Activated naive CD8-positive, alpha-beta T cell treated with anti-CD3 and anti-CD28 coated beads, Interleukin-2, amount 50 U/mL, for 24 hours (primary cell): ENCODE data around the gene SOSTDC1.
"Not testable (repeated sequence)": the region's sequence is repeated elsewhere in the genome, so short reads cannot be mapped to it uniquely, and the experiment has no call there.

Source experiments
- ATAC-seq: fragments of 150-1000 bp; cut with Tn5 transposase; one replicate; pipeline ENCODE4 v1.10.0; 2021
- DNase-seq: peaks from one replicate; pipeline ENCODE4 v3.0.0; 2021
- H3K27ac Mint-ChIP-seq: one replicate; pipeline ENCODE4 v1.8.0; 2021; ENCODE audit warnings: mild to moderate bottlenecking, mixed read lengths
- H3K27me3 Mint-ChIP-seq: one replicate; pipeline ENCODE4 v1.8.0; 2021; ENCODE audit warnings: mixed read lengths
- H3K36me3 Mint-ChIP-seq: one replicate; pipeline ENCODE4 v1.8.0; 2021; ENCODE audit warnings: low read depth, mixed read lengths
- H3K4me1 Mint-ChIP-seq: one replicate; pipeline ENCODE4 v1.8.0; 2021; ENCODE audit warnings: mixed read lengths
- H3K4me3 Mint-ChIP-seq: one replicate; pipeline ENCODE4 v1.8.0; 2021; ENCODE audit warnings: mild to moderate bottlenecking, moderate library complexity, mixed read lengths
- H3K9me3 Mint-ChIP-seq: one replicate; pipeline ENCODE4 v1.8.0; 2021; ENCODE audit warnings: mixed read lengths

Gene SOSTDC1

DNA sequence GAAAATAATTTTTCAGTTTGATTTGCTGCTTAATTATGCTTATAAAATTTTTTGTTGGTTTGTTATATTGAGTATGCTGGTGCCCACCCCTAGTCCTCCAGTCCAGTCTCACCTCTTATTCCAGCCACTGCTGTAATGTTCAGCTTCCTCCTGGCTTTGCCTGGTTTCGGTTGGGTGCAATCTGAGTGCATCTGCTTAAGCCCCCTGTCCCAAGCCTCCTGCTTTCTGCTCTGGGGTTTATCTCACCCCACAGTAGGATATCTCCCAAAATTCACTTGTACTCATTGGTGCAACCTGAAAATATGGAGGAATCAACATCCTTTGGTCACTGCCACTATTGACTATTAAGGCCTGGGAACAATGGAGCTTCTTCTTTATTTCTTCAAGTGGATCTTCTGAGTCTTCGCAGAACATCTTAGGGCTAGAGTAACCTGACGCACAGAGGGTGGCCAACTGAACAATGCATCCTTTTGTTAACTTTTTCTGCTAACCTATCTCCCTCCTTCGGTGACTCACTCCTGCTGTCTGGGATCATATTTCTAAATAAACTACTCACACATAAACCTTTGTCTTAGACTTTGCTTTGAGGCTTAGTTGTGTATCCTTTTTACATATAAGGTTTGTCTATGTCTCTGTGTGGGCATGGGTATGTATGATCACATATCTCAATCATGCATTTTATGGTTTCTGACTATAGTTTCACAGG lies 19.1 kb upstream of the SOSTDC1 start:
- Mint-ChIP-seq H3K4me1 (no peaks in the 10 kb centered on the region), H3K9me3 (no peaks in the 10 kb centered on the region), H3K27me3 (peaks cover 3% of the 10 kb centered on the region), H3K27ac (no peak overlapping the region), H3K36me3 (no peaks in the 10 kb centered on the region), H3K4me3 (no peak overlapping the region)
- ATAC-seq (no peak), DNase-seq (no peak)

DNA sequence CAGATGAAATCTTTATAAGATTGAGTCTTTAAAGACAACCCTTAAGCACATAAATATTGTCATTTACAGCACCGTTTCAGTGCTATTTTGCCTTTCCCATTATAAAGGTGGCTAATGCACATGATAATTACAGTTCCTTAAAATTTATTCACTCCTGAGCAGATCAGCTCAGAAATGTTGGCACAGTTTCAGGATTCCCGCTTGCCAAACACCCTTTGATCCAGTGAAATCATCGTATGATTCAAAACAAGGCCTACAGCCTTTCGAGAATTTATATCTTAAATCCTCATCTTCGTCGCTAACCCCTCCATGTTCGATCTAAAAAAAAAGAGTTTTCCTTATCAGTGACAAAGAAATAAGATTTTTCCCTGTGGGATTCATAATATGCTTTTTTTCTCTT lies 14.1 kb upstream of the SOSTDC1 start:
- Mint-ChIP-seq H3K9me3 (no peaks in the 10 kb centered on the region), H3K4me1 (no peaks in the 10 kb centered on the region), H3K27me3 (no peaks in the 10 kb centered on the region), H3K27ac (no peak overlapping the region), H3K36me3 (no peaks in the 10 kb centered on the region), H3K4me3 (no peak overlapping the region)
- ATAC-seq (no peak), DNase-seq (no peak)

DNA sequence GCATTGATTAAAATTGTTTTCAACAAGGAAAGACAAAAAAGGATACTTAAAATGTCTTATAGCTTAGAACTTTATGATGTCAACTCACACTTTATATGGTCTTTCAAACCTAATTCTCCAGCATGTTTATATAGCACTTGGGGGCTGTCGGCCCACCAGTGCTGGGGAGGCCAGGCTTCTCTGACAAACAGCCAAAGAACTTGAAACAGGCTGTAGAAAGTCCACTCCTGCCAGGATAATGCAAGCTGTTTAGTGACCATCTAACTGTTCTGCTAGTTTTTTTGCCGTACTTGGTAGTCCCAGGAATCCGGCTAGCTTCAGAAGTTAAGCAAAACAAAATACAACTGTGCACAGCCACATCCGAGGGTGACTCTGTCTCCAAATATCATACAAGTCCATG lies 13.6 kb upstream of the SOSTDC1 start:
- Mint-ChIP-seq H3K9me3 (no peaks in the 10 kb centered on the region), H3K27me3 (no peaks in the 10 kb centered on the region), H3K4me1 (no peaks in the 10 kb centered on the region), H3K36me3 (no peaks in the 10 kb centered on the region), H3K27ac (no peak overlapping the region), H3K4me3 (no peak overlapping the region)
- DNase-seq (no peak), ATAC-seq (no peak)

- ATAC-seq, result no peak
Measured at GRCh38 chr7:16471933-16472332, 6.4 kb upstream of the SOSTDC1 start.

DNA sequence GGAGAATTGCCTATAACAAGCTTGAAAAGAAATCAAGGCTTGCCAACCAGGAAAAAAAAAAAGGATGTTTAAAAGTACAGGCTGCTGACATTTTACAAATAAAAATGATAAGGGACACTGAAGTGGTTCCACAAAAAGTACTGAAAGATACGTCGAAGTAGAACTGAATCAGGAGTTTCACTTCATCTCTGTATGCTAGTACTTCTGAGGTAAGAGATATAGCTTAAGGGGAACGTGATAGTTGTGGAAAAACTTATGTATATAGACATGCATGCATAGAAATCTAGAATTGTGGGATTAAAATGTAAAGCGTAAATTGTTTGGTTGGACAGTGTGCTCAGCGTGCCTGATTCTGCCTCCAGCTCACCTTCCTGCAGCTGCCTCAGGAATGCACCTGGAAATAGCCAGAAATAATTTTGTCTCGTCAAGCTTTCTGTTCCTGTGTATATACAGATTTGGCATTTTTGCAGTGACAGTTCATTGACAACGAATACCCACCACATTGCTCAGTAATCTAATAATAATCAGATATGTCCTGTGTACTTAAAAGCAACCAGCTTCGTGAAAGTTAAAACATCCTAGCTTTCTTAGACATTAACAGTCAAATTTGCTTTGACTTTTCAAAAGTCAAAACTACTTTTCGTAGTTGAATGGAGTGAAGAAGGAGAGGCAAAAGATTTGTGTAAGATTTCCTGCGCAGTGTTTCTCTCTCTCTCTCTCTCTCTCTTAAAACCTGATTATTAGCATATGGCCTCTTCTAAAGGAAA lies 1.4 kb downstream of the SOSTDC1 start:
- H3K27ac Mint-ChIP-seq, result no peak overlapping the region

More at GRCh38 chr7:16471933-16472332, 6.4 kb upstream of the SOSTDC1 start:
- H3K4me3 Mint-ChIP-seq, result no peak overlapping the region
- H3K9me3 Mint-ChIP-seq, result no peaks in the 10 kb centered on the region
- H3K4me1 Mint-ChIP-seq, result no peaks in the 10 kb centered on the region
- no peak overlapping the region for H3K27ac Mint-ChIP-seq
- DNase-seq, result no peak
- no peaks in the 10 kb centered on the region for H3K36me3 Mint-ChIP-seq
- H3K27me3 Mint-ChIP-seq, result no peaks in the 10 kb centered on the region

DNA sequence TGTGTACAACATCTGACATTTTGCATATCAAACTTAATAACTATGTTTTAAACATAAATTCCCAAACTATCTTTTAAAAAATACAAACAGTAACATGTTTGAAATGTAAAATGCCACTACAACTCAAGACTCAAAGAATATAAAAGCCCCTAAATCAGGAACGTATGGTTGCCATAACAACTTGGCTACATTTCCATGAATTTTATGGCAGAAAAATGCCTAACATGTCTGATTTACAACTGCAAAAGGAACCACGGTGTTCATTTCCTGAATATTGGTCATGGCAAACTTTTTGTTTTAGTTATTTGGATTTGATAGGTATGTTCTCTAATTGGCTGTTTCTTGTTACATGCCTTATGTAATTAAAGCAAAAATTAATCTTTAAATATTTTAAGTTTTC lies 2.0 kb downstream of the SOSTDC1 start:
- DNase-seq (no peak), ATAC-seq (no peak)
- H3K27me3 Mint-ChIP-seq, result peaks cover 6% of the 10 kb centered on the region
- no peak overlapping the region for H3K4me3 Mint-ChIP-seq
- no peak overlapping the region for H3K27ac Mint-ChIP-seq
- no peaks in the 10 kb centered on the region for H3K36me3 Mint-ChIP-seq
- peaks cover 2% of the 10 kb centered on the region for H3K4me1 Mint-ChIP-seq
- H3K9me3 Mint-ChIP-seq, result no peaks in the 10 kb centered on the region

More for the DNA sequence above, 1.4 kb downstream of the SOSTDC1 start:
- ATAC-seq (no peak), DNase-seq (no peak)
- H3K4me3 Mint-ChIP-seq, result no peak overlapping the region
- H3K36me3 Mint-ChIP-seq, result no peaks in the 10 kb centered on the region
- no peaks in the 10 kb centered on the region for H3K9me3 Mint-ChIP-seq
- H3K4me1 Mint-ChIP-seq, result peaks cover 2% of the 10 kb centered on the region
- H3K27me3 Mint-ChIP-seq, result peaks cover 6% of the 10 kb centered on the region

GRCh38 chr7:16462431-16462889 lies 3.1 kb downstream of the SOSTDC1 start:
- Mint-ChIP-seq H3K36me3 (no peaks in the 10 kb centered on the region), H3K27ac (no peak overlapping the region), H3K4me3 (no peak overlapping the region), H3K4me1 (peaks cover 2% of the 10 kb centered on the region), H3K9me3 (no peaks in the 10 kb centered on the region), H3K27me3 (peaks cover 6% of the 10 kb centered on the region)
- no peak for ATAC-seq
- DNase-seq, result no peak

GRCh38 chr7:16460789-16461493 lies 4.6 kb downstream of the SOSTDC1 start:
- Mint-ChIP-seq H3K27ac (no peak overlapping the region), H3K4me1 (peaks cover 1% of the 10 kb centered on the region), H3K4me3 (no peak overlapping the region), H3K9me3 (no peaks in the 10 kb centered on the region), H3K27me3 (peaks cover 6% of the 10 kb centered on the region), H3K36me3 (no peaks in the 10 kb centered on the region)
- ATAC-seq (no peak), DNase-seq (no peak)

DNA sequence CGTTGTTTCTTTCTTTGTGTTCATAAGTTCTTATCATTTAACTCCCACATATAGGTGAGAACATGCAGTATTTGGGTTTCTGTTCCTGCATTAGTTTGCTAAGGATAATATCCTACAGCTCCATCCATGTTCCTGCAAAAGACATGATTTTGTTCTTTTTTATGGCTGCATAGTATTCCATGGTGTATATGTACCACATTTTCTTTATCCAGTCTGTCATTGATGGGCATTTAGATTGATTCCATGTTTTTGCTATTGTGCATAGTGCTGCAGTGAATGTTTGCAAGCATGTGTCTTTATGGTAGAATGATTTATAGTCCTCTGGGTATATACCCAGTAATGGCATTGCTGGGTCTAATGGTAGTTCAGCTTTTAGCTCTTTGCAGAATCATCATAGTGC lies 9.2 kb downstream of the SOSTDC1 start:
- not testable (repeated sequence) for ATAC-seq

DNA sequence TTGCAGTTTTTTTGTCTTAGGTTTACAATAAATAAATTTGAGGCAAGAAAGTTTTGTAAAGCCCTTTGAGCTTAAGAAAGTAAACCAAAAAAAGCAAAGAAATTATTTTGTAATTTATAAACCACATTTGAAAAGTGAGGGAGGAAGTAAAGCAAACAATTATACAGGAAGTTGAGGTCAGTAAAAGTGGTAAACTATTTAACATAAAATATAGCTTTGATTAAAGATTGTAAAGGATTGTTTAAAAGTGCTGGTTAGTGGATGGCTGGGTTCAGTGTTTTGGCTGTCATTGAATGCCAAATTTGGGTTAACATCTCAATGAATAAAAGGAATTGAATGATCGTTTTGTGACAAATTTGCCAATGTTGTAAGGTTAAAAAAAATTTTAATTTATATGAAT lies 9.9 kb downstream of the SOSTDC1 start:
- Mint-ChIP-seq H3K27ac (no peak overlapping the region), H3K9me3 (no peaks in the 10 kb centered on the region), H3K4me1 (peaks cover 3% of the 10 kb centered on the region), H3K36me3 (no peaks in the 10 kb centered on the region), H3K4me3 (no peak overlapping the region), H3K27me3 (no peaks in the 10 kb centered on the region)
- ATAC-seq (no peak), DNase-seq (no peak)

More for the DNA sequence above, 9.2 kb downstream of the SOSTDC1 start:
- not testable (repeated sequence) for H3K36me3 Mint-ChIP-seq, H3K4me3 Mint-ChIP-seq, H3K4me1 Mint-ChIP-seq, H3K9me3 Mint-ChIP-seq, H3K27me3 Mint-ChIP-seq, DNase-seq, H3K27ac Mint-ChIP-seq

- no peaks in the 10 kb centered on the region for H3K36me3 Mint-ChIP-seq
- ATAC-seq (no peak), DNase-seq (no peak)
- no peaks in the 10 kb centered on the region for H3K27me3 Mint-ChIP-seq
- H3K27ac Mint-ChIP-seq, result no peak overlapping the region
- no peak overlapping the region for H3K4me3 Mint-ChIP-seq
- no peaks in the 10 kb centered on the region for H3K9me3 Mint-ChIP-seq
- no peaks in the 10 kb centered on the region for H3K4me1 Mint-ChIP-seq
Measured at GRCh38 chr7:16450366-16450765, 15.2 kb downstream of the SOSTDC1 start.

- DNase-seq, result no peak
- Mint-ChIP-seq H3K4me3 (no peak overlapping the region), H3K4me1 (no peaks in the 10 kb centered on the region)
Measured at GRCh38 chr7:16447876-16448275, 17.7 kb downstream of the SOSTDC1 start.

GRCh38 chr7:16446508-16446907 lies 19.0 kb downstream of the SOSTDC1 start:
- Mint-ChIP-seq H3K4me3 (no peak overlapping the region), H3K36me3 (no peaks in the 10 kb centered on the region), H3K27me3 (no peaks in the 10 kb centered on the region), H3K4me1 (no peaks in the 10 kb centered on the region), H3K9me3 (no peaks in the 10 kb centered on the region), H3K27ac (no peak overlapping the region)
- DNase-seq, result no peak
- no peak for ATAC-seq

More at GRCh38 chr7:16447876-16448275, 17.7 kb downstream of the SOSTDC1 start:
- no peaks in the 10 kb centered on the region for H3K36me3 Mint-ChIP-seq
- no peaks in the 10 kb centered on the region for H3K9me3 Mint-ChIP-seq
- H3K27ac Mint-ChIP-seq, result no peak overlapping the region
- no peaks in the 10 kb centered on the region for H3K27me3 Mint-ChIP-seq
- no peak for ATAC-seq

- not testable (repeated sequence) for H3K27me3 Mint-ChIP-seq, H3K9me3 Mint-ChIP-seq, H3K36me3 Mint-ChIP-seq, ATAC-seq, DNase-seq, H3K4me3 Mint-ChIP-seq, H3K4me1 Mint-ChIP-seq, H3K27ac Mint-ChIP-seq
Measured at GRCh38 chr7:16443871-16444270, 21.7 kb downstream of the SOSTDC1 start.

GRCh38 chr7:16438988-16439387 lies 26.6 kb downstream of the SOSTDC1 start:
- Mint-ChIP-seq H3K9me3 (no peaks in the 10 kb centered on the region), H3K27me3 (no peaks in the 10 kb centered on the region), H3K4me3 (no peak overlapping the region), H3K27ac (no peak overlapping the region), H3K4me1 (no peaks in the 10 kb centered on the region), H3K36me3 (no peaks in the 10 kb centered on the region)
- DNase-seq (no peak), ATAC-seq (no peak)
